GM12801 (cell line): ENCODE data around the gene CD209.

Source experiments
- CTCF ChIP-seq: IDR thresholded peaks from one replicate; pipeline ENCODE4 v1.5.1; 2011; ENCODE audit warnings: control low read depth; ENCODE audit not compliant: insufficient read length; ENCODE audit errors: extremely low read depth

CD209 gene

GRCh38 chr19:7722231-7722651 lies 25.1 kb downstream of the CD209 start:
- TF ChIP-seq CTCF: no peak

- TF ChIP-seq CTCF: no peak
These were observed 27.0 kb downstream of the CD209 start for GRCh38 chr19:7720351-7720750.

GRCh38 chr19:7718668-7719067 lies 28.7 kb downstream of the CD209 start:
- no peak for TF ChIP-seq CTCF

- TF ChIP-seq CTCF: no peak
These were observed 30.6 kb downstream of the CD209 start for GRCh38 chr19:7716762-7717161.

GRCh38 chr19:7715671-7716070 lies 31.7 kb downstream of the CD209 start:
- TF ChIP-seq CTCF: no peak

GRCh38 chr19:7710616-7711015 lies 36.7 kb downstream of the CD209 start:
- no peak for TF ChIP-seq CTCF

- TF ChIP-seq CTCF: no peak
These were observed 37.3 kb downstream of the CD209 start for GRCh38 chr19:7709932-7710460.
